ENCODE data around the gene ARHGEF2. TPM values are rescaled to one million over a fixed set of nuclear protein-coding genes. Genes with fewer than 3 reads are reported as not detected.

ARHGEF2 gene
- total and polyA plus RNA-seq, 2 donors (not counting 3 experiments of a cell fraction or from before 2014, with no cell fraction given) = 59.2 to 118 TPM

DNA sequence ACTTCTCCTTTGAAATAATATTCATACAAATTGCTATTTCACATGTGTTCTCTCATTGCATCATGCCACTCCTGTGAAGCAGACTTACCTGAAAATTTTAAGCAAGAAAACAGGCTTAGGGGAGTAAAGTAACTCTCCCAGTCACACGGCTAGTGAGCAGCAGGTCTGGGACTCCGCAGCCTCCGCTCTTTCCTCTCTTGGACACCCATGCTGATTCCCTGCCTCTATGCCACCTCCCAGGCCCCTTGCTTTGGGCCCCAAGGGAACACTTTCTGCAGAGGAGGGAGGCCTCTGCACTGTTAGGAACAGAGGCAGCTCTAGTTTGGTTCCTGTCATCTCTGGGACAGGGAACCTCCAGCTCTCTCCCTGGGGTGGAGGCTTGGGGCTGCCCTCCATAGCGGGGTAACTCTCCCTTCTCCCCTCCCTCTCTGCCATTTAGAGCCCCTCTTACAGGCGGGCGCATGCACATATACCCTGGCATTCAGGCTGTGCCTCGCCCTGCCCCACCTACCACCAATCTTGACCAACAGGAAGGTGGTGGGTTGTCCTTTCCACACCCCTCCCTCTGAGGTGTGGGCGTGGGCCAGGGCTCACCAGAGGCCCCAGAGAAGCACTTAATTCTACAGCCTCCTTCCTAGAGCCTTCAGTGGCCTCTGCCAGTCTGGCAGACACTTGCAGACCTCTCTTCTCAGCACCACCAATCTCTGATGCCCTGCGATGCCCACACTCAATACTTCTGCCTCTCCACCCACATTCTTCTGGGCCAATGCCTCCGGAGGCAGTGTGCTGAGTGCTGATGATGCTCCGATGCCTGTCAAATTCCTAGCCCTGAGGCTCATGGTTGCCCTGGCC lies 37.1 kb downstream of the ARHGEF2 start, which contains the start of gene RXFP4:
RXFP4 (plus strand) TSS at position 646 of the 852 bp plus-strand sequence; CDS start at position 718, 72 bp downstream.
- CTCF ChIA-PET = interaction anchor here (0.8 to 3.8 kb wide), 8 partner anchors 21 to 189 kb away, joined by 3 to 142 read pairs (median 6); partner anchors contain the start of gene ARHGEF2
- intact Hi-C loops (cut with micrococcal nuclease) (loop anchor here (1.0 kb wide), 2 partner anchors 21 to 112 kb away; partner anchors contain the start of gene UBQLN4), dilution Hi-C loops (cut with MboI; ENCODE audit: extremely low pct_ligation_motif_present, low sequenced_read_pairs) (no loop called here)
- Histone ChIP-seq H3K27ac (ENCODE audit: insufficient read depth, low read depth, low read length) (peak within 1 kb of the TSS; percentile 90), H2AFZ (ENCODE audit: low read depth, low read length) (no peak within 1 kb of the TSS), H3K9me1 (replicated peaks; ENCODE audit: control insufficient read depth, extremely low read depth, insufficient read depth, low read length) (no peaks in the 10 kb centered on the region), H3K4me3 (replicated peaks in 1 of 3; ENCODE audit: insufficient read depth in 1 of 3, low read depth in 1 of 3, low read length in 3 of 3) (peak within 1 kb of the TSS in 1 of 3 experiments; percentile 21), H3K27me3 (ENCODE audit: control insufficient read depth in 2 of 2, insufficient read depth in 2 of 2, low read length in 2 of 2) (no peaks in the 10 kb centered on the region), H3K79me2 (ENCODE audit: control insufficient read depth, insufficient read depth, low read length) (no peaks in the 10 kb centered on the region), H4K20me1 (replicated peaks; ENCODE audit: control insufficient read depth, extremely low read depth, insufficient read depth, low read length) (no peaks in the 10 kb centered on the region), H3K9me3 (replicated peaks; ENCODE audit: control insufficient read depth, insufficient read depth, low read length) (no peaks in the 10 kb centered on the region), H3K36me3 (ENCODE audit: control insufficient read depth in 2 of 2, extremely low read depth in 1 of 2, insufficient read depth in 2 of 2, low read length in 2 of 2) (no peaks in the 10 kb centered on the region), H3K4me1 (ENCODE audit: control insufficient read depth, extremely low read depth, insufficient read depth, low read length) (peaks cover 28% of the 10 kb centered on the region), H3K4me2 (ENCODE audit: insufficient read depth, low read length) (peak within 1 kb of the TSS; percentile 87), H3K9ac (replicated peaks; ENCODE audit: extremely low read depth, insufficient read depth, low read length) (peak within 1 kb of the TSS; percentile 70)
- TF ChIP-seq MAX (IDR thresholded peaks at IDR 0.05; ENCODE audit: insufficient read depth, insufficient read length) = no peak
- TF ChIP-seq, protein P1, sequence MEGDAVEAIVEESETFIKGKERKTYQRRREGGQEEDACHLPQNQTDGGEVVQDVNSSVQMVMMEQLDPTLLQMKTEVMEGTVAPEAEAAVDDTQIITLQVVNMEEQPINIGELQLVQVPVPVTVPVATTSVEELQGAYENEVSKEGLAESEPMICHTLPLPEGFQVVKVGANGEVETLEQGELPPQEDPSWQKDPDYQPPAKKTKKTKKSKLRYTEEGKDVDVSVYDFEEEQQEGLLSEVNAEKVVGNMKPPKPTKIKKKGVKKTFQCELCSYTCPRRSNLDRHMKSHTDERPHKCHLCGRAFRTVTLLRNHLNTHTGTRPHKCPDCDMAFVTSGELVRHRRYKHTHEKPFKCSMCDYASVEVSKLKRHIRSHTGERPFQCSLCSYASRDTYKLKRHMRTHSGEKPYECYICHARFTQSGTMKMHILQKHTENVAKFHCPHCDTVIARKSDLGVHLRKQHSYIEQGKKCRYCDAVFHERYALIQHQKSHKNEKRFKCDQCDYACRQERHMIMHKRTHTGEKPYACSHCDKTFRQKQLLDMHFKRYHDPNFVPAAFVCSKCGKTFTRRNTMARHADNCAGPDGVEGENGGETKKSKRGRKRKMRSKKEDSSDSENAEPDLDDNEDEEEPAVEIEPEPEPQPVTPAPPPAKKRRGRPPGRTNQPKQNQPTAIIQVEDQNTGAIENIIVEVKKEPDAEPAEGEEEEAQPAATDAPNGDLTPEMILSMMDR (IDR thresholded peaks at IDR 0.05; ENCODE audit: extremely low read depth in 1 of 2, insufficient read depth in 1 of 2, low read depth in 1 of 2, low read length in 2 of 2) = no peak
- no peak for TF ChIP-seq EZH2 (IDR thresholded peaks at IDR 0.05; ENCODE audit: borderline replicate concordance, low read depth, low read length, severe bottlenecking)
- no peak for TF ChIP-seq POLR2AphosphoS5 (IDR thresholded peaks at IDR 0.05; ENCODE audit: insufficient read depth, low read depth, low read length)
- TF ChIP-seq FOS (IDR thresholded peaks at IDR 0.05; ENCODE audit: borderline replicate concordance, insufficient read depth, low read length) = no peak
- peak; percentile 25 for DNase-seq (ENCODE audit: low read depth, low spot score)
- FAIRE-seq = no peak
- BruUV-seq (replicated peaks) = no TSS peak
- POLR2A ChIA-PET = interaction anchor here (0.7 kb wide), 1 partner anchor 37 kb away, joined by 4 read pairs; the partner anchor contains the start of gene ARHGEF2

Data from endothelial cell of umbilical vein (primary cell).